Measurements from ENCODE around the gene SFSWAP. TPM values are rescaled to one million over a fixed set of nuclear protein-coding genes. Genes with fewer than 3 reads are reported as not detected.

Gene SFSWAP
- total and polyA plus RNA-seq, 2 of the 8 experiments (the other 6 are each of a cell fraction or from before 2014, with no cell fraction given), result 36.5 to 49.5 TPM

- TF ChIP-seq, protein P1, sequence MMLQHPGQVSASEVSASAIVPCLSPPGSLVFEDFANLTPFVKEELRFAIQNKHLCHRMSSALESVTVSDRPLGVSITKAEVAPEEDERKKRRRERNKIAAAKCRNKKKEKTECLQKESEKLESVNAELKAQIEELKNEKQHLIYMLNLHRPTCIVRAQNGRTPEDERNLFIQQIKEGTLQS (IDR thresholded peaks at IDR 0.05; ENCODE audit: insufficient read depth, low read depth, low read length), result no peak
- no peak for TF ChIP-seq MAFK (IDR thresholded peaks at IDR 0.05; ENCODE audit: low read depth, low read length)
- no peak for TF ChIP-seq YY1 (IDR thresholded peaks at IDR 0.05; ENCODE audit: low read depth, low read length)
Observed at GRCh38 chr12:131779027-131779426, 68.1 kb downstream of the SFSWAP start (continued).
